Tibial nerve (tissue), 4 donors: ENCODE data around the gene THSD1. TPM values are rescaled to one million over a fixed set of nuclear protein-coding genes. Genes with fewer than 3 reads are reported as not detected.
"Not testable (repeated sequence)": the region's sequence is repeated elsewhere in the genome, so short reads cannot be mapped to it uniquely, and the experiment has no call there.

Source experiments
- DNase-seq, 2 donors: peaks; one replicate each; pipeline ENCODE4 v3.0.0-alpha.2; 2019; ENCODE audit warnings: low spot score in 2 of 2
- H3K27ac ChIP-seq, 4 donors: fragments of 200-600 bp; sonication (generic) in 3 of 4; one replicate each; pipeline ENCODE4 v1.5.1; 2017 to 2019; ENCODE audit warnings: mild to moderate bottlenecking in 1 of 4
- H3K27me3 ChIP-seq, 2 donors: fragments of 200-600 bp; sonication (generic) in 1 of 2; one replicate each; pipeline versions ENCODE4 v1.5.1 to v1.6.0; 2017 to 2019
- H3K36me3 ChIP-seq, 3 donors: fragments of 200-600 bp; sonication (generic); one replicate each; pipeline ENCODE4 v1.5.1; 2018 to 2019
- H3K4me1 ChIP-seq, 4 donors: fragments of 200-600 bp; sonication (generic) in 3 of 4; one replicate each; pipeline ENCODE4 v1.5.1; 2017 to 2019
- H3K4me3 ChIP-seq, 4 donors: fragments of 200-600 bp; sonication (generic) in 3 of 4; one replicate each; pipeline ENCODE4 v1.5.1; 2017 to 2019; ENCODE audit warnings: mild to moderate bottlenecking in 1 of 4, moderate library complexity in 1 of 4
- H3K9me3 ChIP-seq, 4 donors: fragments of 200-600 bp; sonication (generic) in 3 of 4; one replicate each; pipeline ENCODE4 v1.5.1; 2017 to 2019
- CTCF ChIP-seq, 5 experiments: fragments of 200-600 bp in 3 of 5; fragments of 450-650 bp in 2 of 5; sonication (generic) in 3 of 5; IDR thresholded peaks; one replicate each; pipeline ENCODE4 v1.5.1; 2016 to 2019; ENCODE audit warnings: antibody characterized with exemption in 5 of 5, mild to moderate bottlenecking in 3 of 5, moderate library complexity in 2 of 5
- EP300 ChIP-seq, 2 donors: sonication (generic); formaldehyde crosslinking; IDR thresholded peaks; one replicate each; pipeline ENCODE4 v1.6.1; 2017; ENCODE audit warnings: antibody characterized with exemption in 2 of 2, mild to moderate bottlenecking in 1 of 2
- POLR2A ChIP-seq, 2 donors: fragments of 450-650 bp; IDR thresholded peaks; one replicate each; pipeline ENCODE4 v1.6.1; 2017; ENCODE audit warnings: antibody characterized with exemption in 2 of 2, mild to moderate bottlenecking in 2 of 2, moderate library complexity in 2 of 2
- WGBS, 2 donors: methylation state at CpG; one replicate each; pipeline ENCODE4 v1.1.5; 2018; 5-methylcytosine and 5-hydroxymethylcytosine counted together
- total RNA-seq, 4 donors: library from RNA; depleted of rRNA; stranded (reverse); fragments of >200 nt; gene quantifications; one replicate each; pipeline ENCODE4 v1.1.0, GENCODE V29; 2016

The THSD1 gene
- total RNA-seq, 4 donors from 2014 or later, result 6.1 to 10.5 (median 7.8) TPM

- no peak overlapping the region for H3K4me3 ChIP-seq
- no peaks in the 10 kb centered on the region for H3K9me3 ChIP-seq
- H3K27me3 ChIP-seq, result no peaks in the 10 kb centered on the region
- peaks cover 0 to 19% (median 0%) of the 10 kb centered on the region in 4 donors for H3K4me1 ChIP-seq
- no peak overlapping the region for H3K27ac ChIP-seq
- peaks cover 0 to 20% (median 0%) of the 10 kb centered on the region in 3 donors for H3K36me3 ChIP-seq
- DNase-seq, result no peak
- WGBS, 2 donors, result 83 to 85% methylated on average over 4 of the region's 4 CpGs
- no peak for TF ChIP-seq CTCF (IDR thresholded peaks at IDR 0.05)
- no peak for TF ChIP-seq POLR2A (IDR thresholded peaks at IDR 0.05)
- no peak for TF ChIP-seq EP300 (IDR thresholded peaks at IDR 0.05)
These were observed 31.6 kb downstream of the THSD1 start for GRCh38 chr13:52374389-52374788.

- H3K27ac ChIP-seq, H3K27me3 ChIP-seq, DNase-seq, H3K4me3 ChIP-seq, H3K9me3 ChIP-seq, H3K36me3 ChIP-seq: not testable (repeated sequence)
- peaks cover 0 to 19% (median 0%) of the 10 kb centered on the region in 4 donors for H3K4me1 ChIP-seq
- WGBS, 2 donors, result 100% methylated on average over 1 of the region's 1 CpG
These were observed 32.7 kb downstream of the THSD1 start for GRCh38 chr13:52373277-52373676.

- Histone ChIP-seq H3K9me3 (no peaks in the 10 kb centered on the region), H3K4me3 (no peak overlapping the region), H3K27me3 (no peaks in the 10 kb centered on the region), H3K36me3 (no peaks in the 10 kb centered on the region), H3K4me1 (peaks cover 0 to 19% (median 0%) of the 10 kb centered on the region in 4 donors), H3K27ac (no peak overlapping the region)
- 14 to 16% methylated on average over 3 of the region's 3 CpGs for WGBS, 2 donors
- DNase-seq, result no peak
- TF ChIP-seq POLR2A (IDR thresholded peaks at IDR 0.05) (no peak), EP300 (IDR thresholded peaks at IDR 0.05) (no peak)
These were observed 34.2 kb downstream of the THSD1 start for GRCh38 chr13:52371736-52372247.

GRCh38 chr13:52366291-52366690, 39.7 kb downstream of the THSD1 start:
- TF ChIP-seq CTCF (IDR thresholded peaks at IDR 0.05), result no peak
- TF ChIP-seq POLR2A (IDR thresholded peaks at IDR 0.05), result no peak
- no peak for TF ChIP-seq EP300 (IDR thresholded peaks at IDR 0.05)
- no peak overlapping the region for H3K4me3 ChIP-seq
- 69% methylated on average over 4 of the region's 4 CpGs for WGBS, 2 donors
- H3K27ac ChIP-seq, result no peak overlapping the region
- no peaks in the 10 kb centered on the region for H3K36me3 ChIP-seq
- H3K27me3 ChIP-seq, result no peaks in the 10 kb centered on the region
- DNase-seq, result no peak
- peaks cover 0 to 3% (median 0%) of the 10 kb centered on the region in 4 donors for H3K4me1 ChIP-seq
- H3K9me3 ChIP-seq, result no peaks in the 10 kb centered on the region

GRCh38 chr13:52362169-52362887, 43.6 kb downstream of the THSD1 start:
- not testable (repeated sequence) for H3K9me3 ChIP-seq, H3K4me1 ChIP-seq, H3K27ac ChIP-seq, DNase-seq, H3K4me3 ChIP-seq, H3K27me3 ChIP-seq, H3K36me3 ChIP-seq
- WGBS, 2 donors, result 94 to 96% methylated on average over 4 of the region's 6 CpGs

GRCh38 chr13:52361225-52361624, 44.7 kb downstream of the THSD1 start:
- H3K27me3 ChIP-seq, result no peaks in the 10 kb centered on the region
- H3K27ac ChIP-seq, result no peak overlapping the region
- no peak for DNase-seq
- H3K9me3 ChIP-seq, result no peaks in the 10 kb centered on the region
- WGBS, 2 donors, result 92 to 96% methylated on average over 4 of the region's 4 CpGs
- TF ChIP-seq EP300 (IDR thresholded peaks at IDR 0.05), result no peak
- no peak for TF ChIP-seq CTCF (IDR thresholded peaks at IDR 0.05)
- TF ChIP-seq POLR2A (IDR thresholded peaks at IDR 0.05), result no peak
- peaks cover 0 to 8% (median 0%) of the 10 kb centered on the region in 4 donors for H3K4me1 ChIP-seq
- no peak overlapping the region for H3K4me3 ChIP-seq
- H3K36me3 ChIP-seq, result no peaks in the 10 kb centered on the region
